ENCODE results near the gene SPCS1.
A peak's percentile ranks its signal among the peaks of the same experiment; 100 is the strongest.

SPCS1 gene

DNA sequence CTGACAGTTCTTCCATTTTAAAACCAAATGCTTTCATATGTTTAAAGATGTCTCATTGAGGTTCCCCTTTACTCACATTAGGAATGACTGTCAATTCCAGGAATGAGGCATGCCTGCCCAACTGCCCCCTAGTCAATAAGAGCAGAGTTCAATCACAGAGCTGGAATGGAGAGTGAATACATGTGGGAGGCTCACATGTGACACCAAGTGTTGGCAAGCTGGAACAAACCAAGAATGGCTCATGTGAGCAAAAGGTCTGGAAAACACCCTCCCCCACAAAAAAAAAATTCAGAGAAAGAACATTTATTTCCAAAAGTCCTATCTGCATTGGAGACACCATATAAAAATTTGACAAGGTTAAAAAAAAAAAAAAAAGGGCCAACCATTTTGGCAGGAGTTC is 23.9 kb upstream of the SPCS1 start:
- Histone ChIP-seq H3K27me3 (ENCODE audit: control insufficient read depth, insufficient read depth, low read length) (no peaks in the 10 kb centered on the region), H3K36me3 (ENCODE audit: control insufficient read depth, insufficient read depth, low read length) (peaks cover 44% of the 10 kb centered on the region), H3K9ac (ENCODE audit: low read depth, low read length) (no peak overlapping the region), H3K27ac (ENCODE audit: low read depth, low read length) (peak overlapping the region; percentile 40), H3K4me3 (ENCODE audit: low read depth, low read length) (no peak overlapping the region), H3K9me3 (ENCODE audit: control insufficient read depth, insufficient read depth, low read length) (no peaks in the 10 kb centered on the region), H3K4me1 (ENCODE audit: control insufficient read depth, insufficient read depth, low read length) (peaks cover 6% of the 10 kb centered on the region; the same call in 1 of the 2 replicates)

GRCh38 chr3:52683611-52684010 is 22.3 kb upstream of the SPCS1 start:
- no peaks in the 10 kb centered on the region for H3K27me3 ChIP-seq (ENCODE audit: control insufficient read depth, insufficient read depth, low read length)
- no peak overlapping the region for H3K27ac ChIP-seq (ENCODE audit: low read depth, low read length)
- H3K4me3 ChIP-seq (ENCODE audit: low read depth, low read length) = no peak overlapping the region
- H3K36me3 ChIP-seq (ENCODE audit: control insufficient read depth, insufficient read depth, low read length) = peaks cover 48% of the 10 kb centered on the region
- H3K9ac ChIP-seq (ENCODE audit: low read depth, low read length) = no peak overlapping the region
- H3K4me1 ChIP-seq (ENCODE audit: control insufficient read depth, insufficient read depth, low read length) = peaks cover 10% of the 10 kb centered on the region; the same call in 1 of the 2 replicates
- no peaks in the 10 kb centered on the region for H3K9me3 ChIP-seq (ENCODE audit: control insufficient read depth, insufficient read depth, low read length)

- H3K36me3 ChIP-seq (ENCODE audit: control insufficient read depth, insufficient read depth, low read length) = peaks cover 48% of the 10 kb centered on the region
- no peaks in the 10 kb centered on the region for H3K27me3 ChIP-seq (ENCODE audit: control insufficient read depth, insufficient read depth, low read length)
- peak overlapping the region; percentile 90 for H3K4me3 ChIP-seq (ENCODE audit: low read depth, low read length)
- peaks cover 10% of the 10 kb centered on the region; the same call in 1 of the 2 replicates for H3K4me1 ChIP-seq (ENCODE audit: control insufficient read depth, insufficient read depth, low read length)
- no peak overlapping the region for H3K27ac ChIP-seq (ENCODE audit: low read depth, low read length)
- H3K9ac ChIP-seq (ENCODE audit: low read depth, low read length) = no peak overlapping the region
- H3K9me3 ChIP-seq (ENCODE audit: control insufficient read depth, insufficient read depth, low read length) = no peaks in the 10 kb centered on the region
Observed at GRCh38 chr3:52684184-52684583, 21.7 kb upstream of the SPCS1 start.

DNA sequence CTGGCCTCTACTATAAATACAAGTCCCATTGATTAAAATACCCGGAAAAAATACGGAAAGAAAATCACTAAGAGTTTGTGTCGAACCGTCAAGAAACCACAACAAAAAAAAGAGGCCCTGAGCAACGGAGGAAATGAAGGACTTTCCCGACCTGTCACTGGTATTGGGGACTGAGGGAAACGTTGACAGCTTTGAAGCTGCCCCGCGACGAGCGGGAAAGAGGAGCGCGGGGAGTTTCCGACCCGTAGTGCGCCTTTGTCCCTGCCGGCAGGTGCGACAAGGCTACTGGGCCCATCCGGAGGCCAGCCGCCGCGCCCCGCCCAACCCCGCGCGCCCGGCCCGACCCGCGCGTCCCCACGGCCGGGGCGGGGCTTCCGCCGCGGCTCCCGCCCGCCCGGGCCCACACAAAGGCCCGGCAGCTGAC is 20.6 kb upstream of the SPCS1 start:
- no peaks in the 10 kb centered on the region for H3K9me3 ChIP-seq (ENCODE audit: control insufficient read depth, insufficient read depth, low read length)
- peaks cover 10% of the 10 kb centered on the region; the same call in 1 of the 2 replicates for H3K4me1 ChIP-seq (ENCODE audit: control insufficient read depth, insufficient read depth, low read length)
- no peaks in the 10 kb centered on the region for H3K27me3 ChIP-seq (ENCODE audit: control insufficient read depth, insufficient read depth, low read length)
- peaks cover 47% of the 10 kb centered on the region for H3K36me3 ChIP-seq (ENCODE audit: control insufficient read depth, insufficient read depth, low read length)
- H3K4me3 ChIP-seq (ENCODE audit: low read depth, low read length) = peak overlapping the region; percentile 90
- peak overlapping the region; percentile 95 for H3K27ac ChIP-seq (ENCODE audit: low read depth, low read length)
- peak overlapping the region; percentile 93 for H3K9ac ChIP-seq (ENCODE audit: low read depth, low read length)

GRCh38 chr3:52685709-52686691 is 19.9 kb upstream of the SPCS1 start, which contains the start of the genes GNL3 and PBRM1:
GNL3 (plus strand) TSS chr3:52686032; CDS start chr3:52686093, 61 bp downstream.
PBRM1 (minus strand) TSS chr3:52685913.
- H3K36me3 ChIP-seq (ENCODE audit: control insufficient read depth, insufficient read depth, low read length) = peaks cover 47% of the 10 kb centered on the region

DNA sequence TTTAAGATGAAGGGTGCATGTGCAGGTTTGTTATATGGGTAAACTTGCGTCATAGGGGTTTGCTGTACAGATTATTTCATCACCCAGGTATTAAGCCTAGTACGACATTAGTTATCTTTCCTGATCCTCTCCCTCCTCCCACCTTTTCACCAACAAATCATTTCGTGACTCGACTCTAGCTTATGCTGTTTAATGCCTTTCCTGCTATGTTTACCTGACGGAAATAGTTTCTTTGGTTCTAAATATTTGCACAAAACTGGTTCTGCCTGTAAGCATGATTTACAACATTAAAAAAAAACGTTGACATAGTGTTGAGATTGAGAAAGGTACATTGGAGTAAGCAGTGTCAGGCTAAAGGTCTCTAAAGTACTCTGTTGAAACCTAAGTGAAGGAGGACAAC is 17.6 kb upstream of the SPCS1 start:
- H3K27ac ChIP-seq (ENCODE audit: low read depth, low read length) = no peak overlapping the region
- no peak overlapping the region for H3K9ac ChIP-seq (ENCODE audit: low read depth, low read length)
- H3K4me3 ChIP-seq (ENCODE audit: low read depth, low read length) = no peak overlapping the region
- no peaks in the 10 kb centered on the region for H3K27me3 ChIP-seq (ENCODE audit: control insufficient read depth, insufficient read depth, low read length)
- 0 out of 2 replicates have a peak, but pooled peaks cover 6% of the 10 kb centered on the region for H3K4me1 ChIP-seq (ENCODE audit: control insufficient read depth, insufficient read depth, low read length)
- no peaks in the 10 kb centered on the region for H3K9me3 ChIP-seq (ENCODE audit: control insufficient read depth, insufficient read depth, low read length)
- H3K36me3 ChIP-seq (ENCODE audit: control insufficient read depth, insufficient read depth, low read length) = peaks cover 67% of the 10 kb centered on the region

More at GRCh38 chr3:52685709-52686691, 19.9 kb upstream of the SPCS1 start, which contains the start of the genes GNL3 and PBRM1:
- Histone ChIP-seq H3K4me1 (ENCODE audit: control insufficient read depth, insufficient read depth, low read length) (peaks cover 10% of the 10 kb centered on the region; the same call in 1 of the 2 replicates), H3K9ac (ENCODE audit: low read depth, low read length) (peak within 1 kb of the TSS; percentile 93), H3K27me3 (ENCODE audit: control insufficient read depth, insufficient read depth, low read length) (no peaks in the 10 kb centered on the region), H3K27ac (ENCODE audit: low read depth, low read length) (peak within 1 kb of the TSS; percentile 95), H3K4me3 (ENCODE audit: low read depth, low read length) (peak within 1 kb of the TSS; percentile 90), H3K9me3 (ENCODE audit: control insufficient read depth, insufficient read depth, low read length) (no peaks in the 10 kb centered on the region)

GRCh38 chr3:52689151-52689550 is 16.8 kb upstream of the SPCS1 start:
- Histone ChIP-seq H3K27ac (ENCODE audit: low read depth, low read length) (peak overlapping the region; percentile 6), H3K36me3 (ENCODE audit: control insufficient read depth, insufficient read depth, low read length) (peaks cover 76% of the 10 kb centered on the region), H3K27me3 (ENCODE audit: control insufficient read depth, insufficient read depth, low read length) (no peaks in the 10 kb centered on the region), H3K9ac (ENCODE audit: low read depth, low read length) (no peak overlapping the region), H3K4me1 (ENCODE audit: control insufficient read depth, insufficient read depth, low read length) (0 out of 2 replicates have a peak, but pooled peaks cover 6% of the 10 kb centered on the region), H3K9me3 (ENCODE audit: control insufficient read depth, insufficient read depth, low read length) (no peaks in the 10 kb centered on the region), H3K4me3 (ENCODE audit: low read depth, low read length) (no peak overlapping the region)

DNA sequence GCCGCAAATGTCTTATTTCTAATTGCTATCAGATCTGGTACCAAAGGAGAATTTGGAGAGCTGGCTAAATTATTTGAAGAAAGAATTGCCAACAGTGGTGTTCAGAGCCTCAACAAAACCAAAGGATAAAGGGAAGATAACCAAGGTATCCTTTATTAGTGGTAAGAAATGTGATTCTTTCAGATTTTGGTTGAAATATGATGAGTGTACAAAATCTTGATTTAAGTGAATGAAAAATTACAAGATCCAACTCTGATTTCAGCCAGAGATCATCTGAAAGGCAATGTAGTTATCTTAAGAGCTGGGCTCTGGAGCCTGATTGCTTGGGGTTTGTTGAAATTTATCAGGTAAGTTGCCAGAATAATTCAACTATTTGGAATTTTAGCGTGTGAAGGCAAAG is 15.3 kb upstream of the SPCS1 start:
- no peak overlapping the region for H3K9ac ChIP-seq (ENCODE audit: low read depth, low read length)
- H3K27ac ChIP-seq (ENCODE audit: low read depth, low read length) = no peak overlapping the region
- no peak overlapping the region for H3K4me3 ChIP-seq (ENCODE audit: low read depth, low read length)
- no peaks in the 10 kb centered on the region for H3K27me3 ChIP-seq (ENCODE audit: control insufficient read depth, insufficient read depth, low read length)
- 0 out of 2 replicates have a peak, but pooled peaks cover 6% of the 10 kb centered on the region for H3K4me1 ChIP-seq (ENCODE audit: control insufficient read depth, insufficient read depth, low read length)
- H3K9me3 ChIP-seq (ENCODE audit: control insufficient read depth, insufficient read depth, low read length) = no peaks in the 10 kb centered on the region
- peaks cover 90% of the 10 kb centered on the region for H3K36me3 ChIP-seq (ENCODE audit: control insufficient read depth, insufficient read depth, low read length)

DNA sequence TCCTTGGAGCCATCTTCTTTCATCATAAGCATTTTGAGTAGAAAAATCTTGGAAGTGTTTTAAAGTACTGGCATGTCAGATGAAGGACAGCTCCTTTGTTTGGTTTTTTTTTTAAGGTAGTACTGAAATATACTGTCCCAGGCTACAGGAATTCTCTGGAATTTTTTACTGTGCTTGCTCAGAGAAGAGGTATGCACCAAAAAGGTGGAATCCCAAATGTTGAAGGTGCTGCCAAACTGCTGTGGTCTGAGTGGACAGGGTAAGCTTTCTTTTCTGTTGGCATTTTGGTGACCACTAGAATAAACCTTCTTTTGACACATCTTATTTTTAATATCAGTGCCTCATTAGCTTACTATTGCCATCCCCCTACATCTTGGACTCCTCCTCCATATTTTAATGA is 12.8 kb upstream of the SPCS1 start:
- Histone ChIP-seq H3K4me1 (ENCODE audit: control insufficient read depth, insufficient read depth, low read length) (no peaks in the 10 kb centered on the region), H3K9ac (ENCODE audit: low read depth, low read length) (no peak overlapping the region), H3K27ac (ENCODE audit: low read depth, low read length) (no peak overlapping the region), H3K27me3 (ENCODE audit: control insufficient read depth, insufficient read depth, low read length) (no peaks in the 10 kb centered on the region), H3K9me3 (ENCODE audit: control insufficient read depth, insufficient read depth, low read length) (no peaks in the 10 kb centered on the region), H3K4me3 (ENCODE audit: low read depth, low read length) (no peak overlapping the region), H3K36me3 (ENCODE audit: control insufficient read depth, insufficient read depth, low read length) (peaks cover 100% of the 10 kb centered on the region)

GRCh38 chr3:52694528-52695189 is 11.2 kb upstream of the SPCS1 start:
- no peaks in the 10 kb centered on the region for H3K4me1 ChIP-seq (ENCODE audit: control insufficient read depth, insufficient read depth, low read length)
- H3K9me3 ChIP-seq (ENCODE audit: control insufficient read depth, insufficient read depth, low read length) = no peaks in the 10 kb centered on the region
- no peak overlapping the region for H3K9ac ChIP-seq (ENCODE audit: low read depth, low read length)
- H3K4me3 ChIP-seq (ENCODE audit: low read depth, low read length) = no peak overlapping the region
- peaks cover 94% of the 10 kb centered on the region for H3K36me3 ChIP-seq (ENCODE audit: control insufficient read depth, insufficient read depth, low read length)
- no peaks in the 10 kb centered on the region for H3K27me3 ChIP-seq (ENCODE audit: control insufficient read depth, insufficient read depth, low read length)
- H3K27ac ChIP-seq (ENCODE audit: low read depth, low read length) = peak overlapping the region; percentile 26
